ENCODE results near the gene UNC80. TPM values are rescaled to one million over a fixed set of nuclear protein-coding genes. Genes with fewer than 3 reads are reported as not detected.

UNC80 gene
- total and polyA plus RNA-seq, 2 of the 13 experiments (the other 11 are each of a cell fraction or from before 2014, with no cell fraction given): not detected

DNA sequence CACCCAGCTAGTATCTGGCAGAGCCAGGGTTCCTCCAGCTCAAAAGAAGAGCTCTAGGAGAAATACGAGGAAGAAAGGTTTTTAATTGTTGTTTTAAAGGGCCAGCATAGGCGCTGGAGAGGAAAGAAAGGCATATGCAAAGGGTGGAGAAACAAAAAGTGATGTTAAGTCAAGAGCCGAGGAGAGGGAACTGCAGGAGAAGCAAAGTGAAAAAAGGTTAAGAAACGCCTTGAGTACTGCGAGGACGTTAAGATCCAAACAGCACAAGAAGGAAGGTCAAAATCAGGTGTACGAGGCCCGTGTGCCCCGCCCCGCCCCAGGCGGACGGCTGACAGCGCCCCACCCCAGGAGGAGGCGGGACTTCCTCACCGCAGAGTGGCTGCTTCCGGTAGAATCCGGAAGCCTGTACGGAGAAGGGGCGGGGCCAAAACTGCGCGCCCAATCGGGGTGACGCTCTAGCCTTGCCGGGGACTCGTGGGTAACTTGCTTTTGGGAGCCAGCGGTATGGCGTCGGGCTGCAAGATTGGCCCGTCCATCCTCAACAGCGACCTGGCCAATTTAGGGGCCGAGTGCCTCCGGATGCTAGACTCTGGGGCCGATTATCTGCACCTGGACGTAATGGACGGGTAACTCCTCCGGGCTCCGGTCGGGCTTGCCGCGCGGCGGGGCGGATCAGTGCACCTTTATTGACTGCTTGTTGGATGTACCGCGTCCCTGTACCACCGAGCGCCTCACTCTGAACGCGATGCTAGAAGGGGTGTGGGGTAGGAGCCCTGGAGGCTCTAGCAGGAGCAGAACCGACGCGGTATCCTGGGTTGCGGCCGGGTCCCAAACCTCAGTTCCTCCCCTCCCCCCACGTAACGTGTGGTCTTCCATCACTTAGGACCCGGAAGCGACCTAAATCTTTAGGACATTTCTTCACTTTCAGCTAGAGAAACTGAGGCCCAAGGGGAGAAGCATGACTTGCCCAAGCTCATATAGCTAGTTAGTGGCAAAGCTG, 230.8 kb downstream of the UNC80 start, which contains the start of gene RPE (continued):
- no peak for TF ChIP-seq HNRNPUL1 (IDR thresholded peaks at IDR 0.05; ENCODE audit: low read depth, low read length)
- TF ChIP-seq ZNF562 (CRISPR knock-in tag; IDR thresholded peaks at IDR 0.05; ENCODE audit: borderline replicate concordance): no peak
- peak; percentile 41; the same call in 1 of the 2 replicates for TF ChIP-seq NCOA2 (CRISPR knock-in tag; IDR thresholded peaks at IDR 0.05)
- peak; percentile 84; the same call in 1 of the 2 replicates for TF ChIP-seq ZNF414 (CRISPR knock-in tag; IDR thresholded peaks at IDR 0.05)
- TF ChIP-seq ZNF788 (CRISPR knock-in tag; IDR thresholded peaks at IDR 0.05; ENCODE audit: borderline replicate concordance): peak; percentile 80; the same call in 1 of the 2 replicates
- no peak for TF ChIP-seq DBP (CRISPR knock-in tag; IDR thresholded peaks at IDR 0.05; ENCODE audit: not compliant biosample characterization)
- no peak for TF ChIP-seq PAWR (CRISPR knock-in tag; IDR thresholded peaks at IDR 0.05; ENCODE audit: borderline replicate concordance)
- no peak for TF ChIP-seq ZFAT (CRISPR knock-in tag; conservative IDR thresholded peaks at IDR 0.05)
- no peak for TF ChIP-seq ATF7-NPFF (CRISPR knock-in tag; IDR thresholded peaks at IDR 0.05; ENCODE audit: low read depth)
- no peak for TF ChIP-seq GPBP1L1 (CRISPR knock-in tag; IDR thresholded peaks at IDR 0.05)
- TF ChIP-seq ZNF441 (CRISPR knock-in tag; IDR thresholded peaks at IDR 0.05; ENCODE audit: borderline replicate concordance): peak; percentile 67; the same call in 1 of the 2 replicates
- TF ChIP-seq ATAD3A (CRISPR knock-in tag; IDR thresholded peaks at IDR 0.05): no peak
- TF ChIP-seq BRD4 (CRISPR knock-in tag; IDR thresholded peaks at IDR 0.05): peak; percentile 51; the same call in 1 of the 2 replicates
- TF ChIP-seq ZNF614 (CRISPR knock-in tag; IDR thresholded peaks at IDR 0.05; ENCODE audit: borderline replicate concordance): peak; percentile 64; the same call in 1 of the 2 replicates
- peak; percentile 47; the same call in 1 of the 2 replicates for TF ChIP-seq ZNF670 (CRISPR knock-in tag; IDR thresholded peaks at IDR 0.05; ENCODE audit: borderline replicate concordance)
- TF ChIP-seq, protein P1, sequence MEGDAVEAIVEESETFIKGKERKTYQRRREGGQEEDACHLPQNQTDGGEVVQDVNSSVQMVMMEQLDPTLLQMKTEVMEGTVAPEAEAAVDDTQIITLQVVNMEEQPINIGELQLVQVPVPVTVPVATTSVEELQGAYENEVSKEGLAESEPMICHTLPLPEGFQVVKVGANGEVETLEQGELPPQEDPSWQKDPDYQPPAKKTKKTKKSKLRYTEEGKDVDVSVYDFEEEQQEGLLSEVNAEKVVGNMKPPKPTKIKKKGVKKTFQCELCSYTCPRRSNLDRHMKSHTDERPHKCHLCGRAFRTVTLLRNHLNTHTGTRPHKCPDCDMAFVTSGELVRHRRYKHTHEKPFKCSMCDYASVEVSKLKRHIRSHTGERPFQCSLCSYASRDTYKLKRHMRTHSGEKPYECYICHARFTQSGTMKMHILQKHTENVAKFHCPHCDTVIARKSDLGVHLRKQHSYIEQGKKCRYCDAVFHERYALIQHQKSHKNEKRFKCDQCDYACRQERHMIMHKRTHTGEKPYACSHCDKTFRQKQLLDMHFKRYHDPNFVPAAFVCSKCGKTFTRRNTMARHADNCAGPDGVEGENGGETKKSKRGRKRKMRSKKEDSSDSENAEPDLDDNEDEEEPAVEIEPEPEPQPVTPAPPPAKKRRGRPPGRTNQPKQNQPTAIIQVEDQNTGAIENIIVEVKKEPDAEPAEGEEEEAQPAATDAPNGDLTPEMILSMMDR (CRISPR knock-in tag; IDR thresholded peaks at IDR 0.05): peak; percentile 17; the same call in 1 of the 2 replicates
- no peak for TF ChIP-seq ATF3 (CRISPR knock-in tag; IDR thresholded peaks at IDR 0.05)
- peak; percentile 65 for TF ChIP-seq XRCC5 (optimal IDR thresholded peaks at IDR 0.05; ENCODE audit: low read length)
- TF ChIP-seq GABPA (IDR thresholded peaks at IDR 0.05; ENCODE audit: low read depth, low read length): peak; percentile 96
- TF ChIP-seq GABPA (CRISPR knock-in tag; IDR thresholded peaks at IDR 0.05; ENCODE audit: low read depth): peak; percentile 97
- no peak for TF ChIP-seq SYNCRIP (IDR thresholded peaks at IDR 0.05; ENCODE audit: insufficient read depth, low read depth, low read length)
- TF ChIP-seq ZNF652 (CRISPR knock-in tag; IDR thresholded peaks at IDR 0.05; ENCODE audit: borderline replicate concordance, low read depth): no peak
- TF ChIP-seq RBFOX2 (IDR thresholded peaks at IDR 0.05; ENCODE audit: low read depth, low read length): peak; percentile 92
- no peak for TF ChIP-seq HMG20A (CRISPR knock-in tag; IDR thresholded peaks at IDR 0.05; ENCODE audit: borderline replicate concordance)
- no peak for TF ChIP-seq ZFP36L2 (CRISPR knock-in tag; IDR thresholded peaks at IDR 0.05)
